Measurements from ENCODE around the gene ZFHX3. TPM values are rescaled to one million over a fixed set of nuclear protein-coding genes. Genes with fewer than 3 reads are reported as not detected.
"Not testable (repeated sequence)": the region's sequence is repeated elsewhere in the genome, so short reads cannot be mapped to it uniquely, and the experiment has no call there.

The ZFHX3 gene
- total and polyA plus RNA-seq, 3 donors from 2014 or later, result 3.3 to 19.9 (median 15.7) TPM

GRCh38 chr16:72991644-72992043 lies 56.3 kb downstream of the ZFHX3 start:
- TF ChIP-seq CTCF (IDR thresholded peaks at IDR 0.05) (no peak), POLR2A (IDR thresholded peaks at IDR 0.05) (no peak)
- intact Hi-C loops (cut with DNase I; ENCODE audit: low total_unique reads), result no loop called here
- no peak overlapping the region for H3K4me3 ChIP-seq
- peaks cover 11% of the 10 kb centered on the region for H3K4me1 ChIP-seq
- DNase-seq, result no peak
- 76 to 89% methylated on average over 6 of the region's 6 CpGs for WGBS, 2 donors
- no peak overlapping the region for H3K27ac ChIP-seq
- H3K36me3 ChIP-seq (ENCODE audit: low read depth, missing control alignments), result no peaks in the 10 kb centered on the region
- no peaks in the 10 kb centered on the region for H3K27me3 ChIP-seq
- no peaks in the 10 kb centered on the region for H3K9me3 ChIP-seq

- WGBS, 2 donors, result 72 to 75% methylated on average over 2 of the region's 2 CpGs
- Histone ChIP-seq H3K4me1 (peaks cover 15% of the 10 kb centered on the region), H3K27ac (no peak overlapping the region), H3K27me3 (no peaks in the 10 kb centered on the region), H3K4me3 (no peak overlapping the region), H3K9me3 (no peaks in the 10 kb centered on the region), H3K36me3 (ENCODE audit: low read depth, missing control alignments) (no peaks in the 10 kb centered on the region)
- no peak for DNase-seq
- no peak for TF ChIP-seq POLR2A (IDR thresholded peaks at IDR 0.05)
- TF ChIP-seq CTCF (IDR thresholded peaks at IDR 0.05), result no peak
- intact Hi-C loops (cut with DNase I; ENCODE audit: low total_unique reads), result no loop called here
Observed at GRCh38 chr16:72991211-72991610, 56.7 kb downstream of the ZFHX3 start.

GRCh38 chr16:72990571-72990970 lies 57.4 kb downstream of the ZFHX3 start:
- peak overlapping the region; percentile 24 to 79 for H3K27ac ChIP-seq
- H3K27me3 ChIP-seq, result no peaks in the 10 kb centered on the region
- no peak for DNase-seq
- 85 to 88% methylated on average over 14 of the region's 14 CpGs for WGBS, 2 donors
- no peaks in the 10 kb centered on the region for H3K9me3 ChIP-seq
- no peak overlapping the region for H3K4me3 ChIP-seq
- peaks cover 21% of the 10 kb centered on the region for H3K4me1 ChIP-seq
- TF ChIP-seq CTCF (IDR thresholded peaks at IDR 0.05) (no peak), POLR2A (IDR thresholded peaks at IDR 0.05) (no peak)
- no peaks in the 10 kb centered on the region for H3K36me3 ChIP-seq (ENCODE audit: low read depth, missing control alignments)
- intact Hi-C loops (cut with DNase I; ENCODE audit: low total_unique reads), result no loop called here

- TF ChIP-seq POLR2A (IDR thresholded peaks at IDR 0.05) (no peak), CTCF (IDR thresholded peaks at IDR 0.05) (no peak)
- intact Hi-C loops (cut with DNase I; ENCODE audit: low total_unique reads), result loop anchor here (10.0 kb wide), 1 partner anchor 55 kb away; no protein-coding TSS in a partner anchor
- Histone ChIP-seq H3K27me3 (no peaks in the 10 kb centered on the region), H3K4me3 (no peak overlapping the region), H3K36me3 (ENCODE audit: low read depth, missing control alignments) (no peaks in the 10 kb centered on the region), H3K27ac (peak overlapping the region; percentile 24 to 79), H3K4me1 (peaks cover 26% of the 10 kb centered on the region), H3K9me3 (no peaks in the 10 kb centered on the region)
- peak; percentile 55 for DNase-seq
- 39 to 42% methylated on average over 19 of the region's 19 CpGs for WGBS, 2 donors
Observed at GRCh38 chr16:72989579-72990551, 58.1 kb downstream of the ZFHX3 start.

GRCh38 chr16:72989203-72989578 lies 58.7 kb downstream of the ZFHX3 start:
- DNase-seq; H3K4me3 ChIP-seq; H3K9me3 ChIP-seq; H3K36me3 ChIP-seq (ENCODE audit: low read depth, missing control alignments); H3K27me3 ChIP-seq: not testable (repeated sequence)
- Histone ChIP-seq H3K4me1 (peaks cover 26% of the 10 kb centered on the region), H3K27ac (peak overlapping the region in 1 of 2 donors; percentile 79)
- intact Hi-C loops (cut with DNase I; ENCODE audit: low total_unique reads), result loop anchor here (10.0 kb wide), 1 partner anchor 54 kb away; no protein-coding TSS in a partner anchor
- 82 to 86% methylated on average over 7 of the region's 7 CpGs for WGBS, 2 donors

Data from testis (tissue), 3 donors.